Rectal smooth muscle tissue (tissue), 1 donor: ENCODE data around the gene DKC1.

ENCODE experiments used
- H3K27ac ChIP-seq: one replicate; pipeline ENCODE4 v1.7.0; 2013; ENCODE audit warnings: low read depth, low read length, inconsistent platforms
- H3K27me3 ChIP-seq: one replicate; pipeline ENCODE4 v1.7.0; 2013; ENCODE audit warnings: low read length; ENCODE audit not compliant: control insufficient read depth, insufficient read depth
- H3K36me3 ChIP-seq: one replicate; pipeline ENCODE4 v1.7.0; 2013; ENCODE audit warnings: low read length; ENCODE audit not compliant: control insufficient read depth, insufficient read depth
- H3K4me1 ChIP-seq: one replicate; pipeline ENCODE4 v1.7.0; 2013; ENCODE audit warnings: low read length; ENCODE audit not compliant: control insufficient read depth, insufficient read depth
- H3K4me3 ChIP-seq: one replicate; pipeline ENCODE4 v1.7.0; 2013; ENCODE audit warnings: low read length
- H3K9ac ChIP-seq: one replicate; pipeline ENCODE4 v1.7.0; 2013; ENCODE audit warnings: low read length

Gene DKC1

DNA sequence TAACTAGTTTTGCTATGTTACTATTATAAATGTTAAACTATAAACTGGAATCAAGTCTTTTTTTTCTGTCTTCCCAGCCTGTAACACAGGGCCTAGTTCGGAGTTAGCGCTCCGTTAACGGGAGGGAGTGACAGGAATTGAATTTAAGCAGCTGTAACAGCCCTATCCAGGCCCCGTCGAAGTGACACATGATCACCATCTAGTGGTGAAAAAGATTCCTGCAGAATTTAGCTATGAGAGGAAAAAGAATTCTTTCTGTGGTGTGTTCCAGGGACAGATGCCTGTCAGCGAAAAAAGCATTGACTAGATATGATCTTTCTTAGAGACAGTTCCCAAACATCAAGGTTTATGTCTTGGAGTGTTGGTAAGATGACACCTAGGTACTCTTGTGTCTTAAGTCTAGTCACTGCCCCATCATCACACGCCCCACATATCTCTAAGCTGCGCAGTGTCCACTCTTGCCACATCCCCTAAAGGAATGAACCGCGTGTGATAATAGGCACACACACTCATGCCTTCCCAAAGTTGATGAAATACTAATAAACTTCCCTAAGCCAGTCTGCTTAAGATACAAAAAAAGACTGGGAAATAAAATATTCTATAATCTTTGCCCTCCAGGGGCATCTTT lies 13.8 kb upstream of the DKC1 start:
- peak overlapping the region; percentile 17 for H3K27ac ChIP-seq
- no peaks in the 10 kb centered on the region for H3K4me1 ChIP-seq
- peak overlapping the region; percentile 15 for H3K4me3 ChIP-seq
- no peaks in the 10 kb centered on the region for H3K36me3 ChIP-seq
- H3K27me3 ChIP-seq = no peaks in the 10 kb centered on the region
- no peak overlapping the region for H3K9ac ChIP-seq

DNA sequence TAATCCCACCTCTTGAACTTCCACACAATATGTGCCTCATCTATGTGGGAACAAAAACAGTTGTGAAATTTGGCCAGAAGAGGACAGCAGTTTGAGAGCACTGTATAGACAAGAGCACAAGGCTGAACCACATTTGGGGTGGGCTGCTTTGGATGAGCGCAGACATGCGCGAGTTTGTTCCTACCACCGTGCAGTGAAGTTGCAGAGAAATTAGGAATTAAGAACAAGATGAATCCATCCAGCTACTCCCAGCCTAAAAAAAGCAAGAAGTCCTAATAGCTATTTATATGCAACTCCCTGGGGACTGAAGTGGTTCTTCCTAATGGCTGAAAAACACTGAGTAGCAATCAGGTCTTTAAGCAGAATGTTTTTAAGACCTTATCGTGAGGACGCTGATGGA lies 12.8 kb upstream of the DKC1 start:
- Histone ChIP-seq H3K4me1 (no peaks in the 10 kb centered on the region), H3K9ac (no peak overlapping the region), H3K4me3 (peak overlapping the region; percentile 56), H3K36me3 (no peaks in the 10 kb centered on the region), H3K27ac (no peak overlapping the region), H3K27me3 (no peaks in the 10 kb centered on the region)

DNA sequence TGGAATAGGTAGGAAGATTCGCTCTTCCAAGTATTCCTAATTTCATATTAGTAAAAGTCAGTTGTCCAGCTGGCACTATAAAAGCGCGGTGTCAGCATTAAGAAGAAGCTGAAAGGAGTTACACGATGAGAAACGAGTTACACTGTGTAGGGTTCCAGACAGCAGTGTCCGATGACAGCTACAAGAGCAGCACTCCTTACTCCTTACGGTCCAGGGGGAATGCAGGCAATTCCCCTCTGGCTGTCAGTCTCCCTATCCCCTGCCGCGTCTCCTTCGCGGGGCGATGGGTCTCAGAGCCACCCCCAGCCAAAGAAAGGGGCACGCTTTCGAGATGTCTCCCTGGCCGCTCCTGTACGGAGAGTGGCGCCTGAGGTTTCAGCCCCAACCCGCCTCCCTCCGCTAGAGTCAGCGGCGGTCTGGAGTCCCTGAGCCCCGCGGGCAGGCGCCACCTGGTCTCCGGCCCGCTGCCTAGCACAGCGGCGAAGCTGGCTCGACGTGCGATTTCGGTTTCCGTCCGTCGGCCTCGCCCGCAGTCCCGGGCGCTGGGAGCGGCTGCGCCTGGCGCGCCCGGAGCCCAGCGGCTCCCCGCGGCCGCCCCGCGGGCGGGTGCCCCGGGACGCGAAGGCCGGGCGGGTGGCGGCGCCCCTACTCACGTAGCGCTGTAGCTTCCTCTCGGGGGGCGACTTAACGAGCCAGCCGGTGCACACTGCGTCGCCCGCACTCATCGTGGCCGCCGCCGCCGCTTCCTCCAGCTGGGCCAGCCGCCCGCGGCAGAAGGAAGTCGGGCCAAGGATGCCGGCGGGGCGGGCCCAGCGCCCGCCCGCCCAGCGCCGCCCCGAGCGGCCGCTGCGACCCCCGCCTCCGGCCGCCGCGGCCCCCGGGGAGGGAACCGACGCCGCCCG lies 12.1 kb upstream of the DKC1 start, which contains the start of gene GAB3:
GAB3 (minus strand) TSS at position 777 of the 902 bp plus-strand sequence; CDS start at position 725, 52 bp downstream.
- Histone ChIP-seq H3K27ac (no peak within 1 kb of the TSS), H3K27me3 (no peaks in the 10 kb centered on the region), H3K9ac (no peak within 1 kb of the TSS), H3K4me1 (no peaks in the 10 kb centered on the region), H3K4me3 (peak within 1 kb of the TSS; percentile 56), H3K36me3 (no peaks in the 10 kb centered on the region)

GRCh38 chrX:154751203-154751668 lies 11.4 kb upstream of the DKC1 start:
- H3K4me1 ChIP-seq = no peaks in the 10 kb centered on the region
- H3K4me3 ChIP-seq = peak overlapping the region; percentile 48
- H3K27me3 ChIP-seq = no peaks in the 10 kb centered on the region
- H3K9ac ChIP-seq = no peak overlapping the region
- no peaks in the 10 kb centered on the region for H3K36me3 ChIP-seq
- H3K27ac ChIP-seq = no peak overlapping the region

DNA sequence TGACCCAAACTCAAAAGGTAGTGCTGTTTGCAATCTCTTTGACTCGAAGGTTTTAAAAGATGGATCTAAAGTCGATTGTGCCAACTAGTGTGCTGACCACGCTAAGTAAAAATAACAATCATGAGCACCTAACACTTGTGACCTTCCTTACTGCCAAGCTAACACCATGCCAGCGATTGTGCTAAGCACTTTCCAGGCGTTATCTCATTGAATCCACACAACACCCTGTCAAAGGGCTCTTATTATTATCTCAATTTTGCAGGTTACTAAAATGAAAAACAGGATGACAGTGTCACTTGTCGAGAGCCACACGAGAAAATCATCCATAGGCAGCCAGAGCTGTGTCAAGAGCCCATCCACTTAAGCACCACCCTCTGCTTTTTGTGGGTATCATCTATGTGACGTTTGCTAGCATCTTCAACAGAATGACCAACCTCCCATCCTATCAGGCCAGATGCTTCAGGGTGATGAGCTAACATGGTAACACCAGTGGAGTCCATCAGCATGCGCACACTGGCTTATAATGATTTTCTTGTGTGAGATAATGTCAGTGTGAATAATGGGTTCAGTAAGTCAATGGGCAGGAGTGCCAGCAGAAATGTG lies 10.9 kb upstream of the DKC1 start:
- Histone ChIP-seq H3K4me3 (no peak overlapping the region), H3K36me3 (no peaks in the 10 kb centered on the region), H3K27me3 (no peaks in the 10 kb centered on the region), H3K27ac (no peak overlapping the region), H3K4me1 (no peaks in the 10 kb centered on the region), H3K9ac (no peak overlapping the region)

GRCh38 chrX:154758696-154759095 lies 4.0 kb upstream of the DKC1 start:
- Histone ChIP-seq H3K36me3 (no peaks in the 10 kb centered on the region), H3K27me3 (no peaks in the 10 kb centered on the region), H3K9ac (no peak overlapping the region), H3K4me3 (no peak overlapping the region), H3K27ac (no peak overlapping the region), H3K4me1 (no peaks in the 10 kb centered on the region)

GRCh38 chrX:154761977-154762536 lies 607 bp upstream of the DKC1 start:
- Histone ChIP-seq H3K9ac (no peak overlapping the region), H3K27ac (peak overlapping the region; percentile 52), H3K4me1 (no peaks in the 10 kb centered on the region)

GRCh38 chrX:154774622-154775021 lies 12.0 kb downstream of the DKC1 start:
- H3K9ac ChIP-seq = no peak overlapping the region
- peaks cover 22% of the 10 kb centered on the region for H3K36me3 ChIP-seq
- H3K27me3 ChIP-seq = no peaks in the 10 kb centered on the region
- H3K4me1 ChIP-seq = no peaks in the 10 kb centered on the region
- H3K27ac ChIP-seq = no peak overlapping the region
- no peak overlapping the region for H3K4me3 ChIP-seq

More at GRCh38 chrX:154761977-154762536, 607 bp upstream of the DKC1 start:
- peaks cover 8% of the 10 kb centered on the region for H3K36me3 ChIP-seq
- H3K27me3 ChIP-seq = no peaks in the 10 kb centered on the region
- peak overlapping the region; percentile 71 for H3K4me3 ChIP-seq

- H3K4me1 ChIP-seq = no peaks in the 10 kb centered on the region
- no peak overlapping the region for H3K9ac ChIP-seq
- H3K36me3 ChIP-seq = peaks cover 17% of the 10 kb centered on the region
- no peaks in the 10 kb centered on the region for H3K27me3 ChIP-seq
- no peak overlapping the region for H3K4me3 ChIP-seq
- no peak overlapping the region for H3K27ac ChIP-seq
Measured at GRCh38 chrX:154775419-154776349, 13.0 kb downstream of the DKC1 start.

GRCh38 chrX:154776753-154777152 lies 14.1 kb downstream of the DKC1 start:
- peaks cover 16% of the 10 kb centered on the region for H3K36me3 ChIP-seq
- H3K4me3 ChIP-seq = no peak overlapping the region
- no peaks in the 10 kb centered on the region for H3K27me3 ChIP-seq
- no peak overlapping the region for H3K9ac ChIP-seq
- no peaks in the 10 kb centered on the region for H3K4me1 ChIP-seq
- H3K27ac ChIP-seq = no peak overlapping the region

- Histone ChIP-seq H3K27ac (no peak overlapping the region), H3K4me3 (no peak overlapping the region), H3K9ac (no peak overlapping the region), H3K4me1 (no peaks in the 10 kb centered on the region), H3K36me3 (peaks cover 11% of the 10 kb centered on the region), H3K27me3 (no peaks in the 10 kb centered on the region)
Measured at GRCh38 chrX:154779261-154779660, 16.6 kb downstream of the DKC1 start.
